ENCODE results near the gene DPP6.

The DPP6 gene

DNA sequence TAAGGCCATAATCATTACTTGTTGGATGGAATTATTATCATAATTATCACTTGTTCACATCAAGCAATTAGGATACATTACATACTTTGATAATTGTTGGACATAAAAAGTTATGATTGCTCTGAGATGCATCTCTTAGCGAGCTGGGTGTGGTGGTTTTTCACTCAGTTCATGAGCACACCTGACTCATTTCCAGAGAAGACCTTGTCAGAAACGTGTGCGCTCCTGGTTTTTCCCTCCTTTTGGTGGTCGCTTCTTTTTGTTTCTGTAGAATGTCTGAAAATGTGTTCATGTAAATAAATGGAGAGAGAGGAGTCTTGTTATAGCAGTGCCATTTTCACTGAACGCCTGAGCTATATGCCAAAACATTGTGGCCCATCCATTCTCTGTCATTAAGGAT, 809.4 kb downstream of the DPP6 start:
- no peak for DNase-seq (ENCODE audit: low spot score)
- in situ Hi-C loops (cut with MboI; ENCODE audit: low pct_unique_long_range_greater_than_20kb, low sequenced_read_pairs, unreplicated experiment) = no loop called here
- TF ChIP-seq, protein P1, sequence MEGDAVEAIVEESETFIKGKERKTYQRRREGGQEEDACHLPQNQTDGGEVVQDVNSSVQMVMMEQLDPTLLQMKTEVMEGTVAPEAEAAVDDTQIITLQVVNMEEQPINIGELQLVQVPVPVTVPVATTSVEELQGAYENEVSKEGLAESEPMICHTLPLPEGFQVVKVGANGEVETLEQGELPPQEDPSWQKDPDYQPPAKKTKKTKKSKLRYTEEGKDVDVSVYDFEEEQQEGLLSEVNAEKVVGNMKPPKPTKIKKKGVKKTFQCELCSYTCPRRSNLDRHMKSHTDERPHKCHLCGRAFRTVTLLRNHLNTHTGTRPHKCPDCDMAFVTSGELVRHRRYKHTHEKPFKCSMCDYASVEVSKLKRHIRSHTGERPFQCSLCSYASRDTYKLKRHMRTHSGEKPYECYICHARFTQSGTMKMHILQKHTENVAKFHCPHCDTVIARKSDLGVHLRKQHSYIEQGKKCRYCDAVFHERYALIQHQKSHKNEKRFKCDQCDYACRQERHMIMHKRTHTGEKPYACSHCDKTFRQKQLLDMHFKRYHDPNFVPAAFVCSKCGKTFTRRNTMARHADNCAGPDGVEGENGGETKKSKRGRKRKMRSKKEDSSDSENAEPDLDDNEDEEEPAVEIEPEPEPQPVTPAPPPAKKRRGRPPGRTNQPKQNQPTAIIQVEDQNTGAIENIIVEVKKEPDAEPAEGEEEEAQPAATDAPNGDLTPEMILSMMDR (IDR thresholded peaks at IDR 0.05; ENCODE audit: extremely low read depth, insufficient read depth, missing control alignments) = no peak

DNA sequence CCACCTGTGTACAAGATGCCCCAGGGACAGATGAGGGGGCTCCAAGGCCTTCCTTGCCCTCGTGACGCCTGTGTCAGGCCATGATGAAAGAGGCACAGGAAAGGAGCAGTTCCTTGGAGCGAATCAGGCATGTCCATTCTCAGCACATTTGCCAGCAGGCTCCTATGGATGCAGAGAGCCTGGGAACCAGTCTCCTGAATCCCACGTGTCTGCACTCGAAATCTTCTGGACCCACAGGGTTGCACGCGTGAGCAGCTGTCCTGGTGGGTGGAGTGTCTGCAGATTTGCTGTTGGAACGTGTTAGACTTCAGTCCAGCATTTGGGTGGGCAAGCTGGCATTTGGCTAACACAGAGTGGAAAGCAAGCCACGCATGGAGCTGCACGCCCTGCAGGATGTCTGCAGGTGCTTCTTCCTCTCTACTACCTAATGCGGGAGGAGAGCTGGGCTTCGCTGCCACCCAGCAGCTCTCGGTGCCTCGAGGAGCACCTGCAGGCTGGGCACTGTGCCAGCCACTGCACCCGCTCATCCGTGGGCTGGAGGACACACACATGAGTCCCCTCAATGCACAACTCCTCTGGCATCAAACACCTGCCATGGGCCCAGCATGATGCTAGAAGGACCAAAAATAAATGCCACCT, 810.1 kb downstream of the DPP6 start:
- DNase-seq (ENCODE audit: low spot score) = no peak
- TF ChIP-seq, protein P1 (IDR thresholded peaks at IDR 0.05; ENCODE audit: extremely low read depth, insufficient read depth, missing control alignments) = no peak
- in situ Hi-C loops (cut with MboI; ENCODE audit: low pct_unique_long_range_greater_than_20kb, low sequenced_read_pairs, unreplicated experiment) = no loop called here

DNA sequence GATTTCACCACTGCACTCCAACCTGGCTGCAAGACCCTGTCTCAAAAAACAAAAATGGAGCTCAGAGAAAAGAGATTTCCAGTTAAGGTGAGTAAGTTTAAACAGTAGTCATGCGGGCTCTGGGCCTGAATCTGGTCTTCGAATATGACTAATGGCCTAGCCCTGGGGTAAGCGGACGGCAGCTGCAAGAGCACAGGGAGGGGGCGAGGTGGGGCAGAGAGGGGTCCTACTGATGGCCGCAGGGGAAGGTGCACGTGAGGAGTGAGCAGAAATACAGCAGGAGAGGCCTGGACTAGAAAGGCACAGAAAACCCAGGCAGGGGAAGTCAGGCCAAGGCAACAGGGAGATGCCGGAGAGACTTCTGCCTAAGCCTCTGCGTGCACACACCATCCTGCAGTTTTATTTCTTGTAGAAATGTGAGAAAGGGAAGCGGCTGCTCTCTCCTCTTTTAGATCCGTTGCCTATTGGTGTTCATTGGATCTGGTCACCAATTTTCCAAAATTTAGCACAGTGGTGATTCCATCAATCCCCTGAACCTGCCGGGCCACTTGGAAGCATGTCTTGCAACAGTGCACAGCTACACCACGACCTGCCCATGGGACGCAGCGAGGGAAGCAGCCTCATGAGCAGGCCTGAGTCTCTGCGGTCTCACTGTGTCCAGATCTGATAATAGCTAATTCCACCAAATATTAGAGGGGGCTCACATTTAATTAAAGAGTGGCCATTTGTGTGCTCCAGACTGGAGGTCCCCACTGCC, 811.7 kb downstream of the DPP6 start:
- no peak for DNase-seq (ENCODE audit: low spot score)
- TF ChIP-seq, protein P1 (IDR thresholded peaks at IDR 0.05; ENCODE audit: extremely low read depth, insufficient read depth, missing control alignments) = no peak
- in situ Hi-C loops (cut with MboI; ENCODE audit: low pct_unique_long_range_greater_than_20kb, low sequenced_read_pairs, unreplicated experiment) = no loop called here

DNA sequence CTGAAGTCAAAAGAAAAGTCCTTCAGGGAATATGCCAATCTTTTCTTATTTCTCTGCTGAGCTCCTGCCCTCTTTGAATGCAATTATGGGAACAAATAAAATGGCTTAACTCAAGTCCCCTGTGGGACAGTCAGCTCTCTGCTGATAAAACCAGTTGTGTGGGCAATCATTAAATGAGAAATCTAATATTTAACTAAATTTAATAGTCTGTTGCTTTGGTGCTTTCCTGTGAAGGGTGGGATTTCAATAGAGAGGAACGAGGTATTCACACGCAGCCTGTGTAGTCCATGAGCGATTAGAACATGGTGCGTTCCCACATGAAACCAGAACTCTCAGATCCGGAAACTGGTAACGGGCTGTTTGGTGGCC, 812.3 kb downstream of the DPP6 start:
- TF ChIP-seq, protein P1 (IDR thresholded peaks at IDR 0.05; ENCODE audit: extremely low read depth, insufficient read depth, missing control alignments) = no peak
- DNase-seq (ENCODE audit: low spot score) = no peak
- in situ Hi-C loops (cut with MboI; ENCODE audit: low pct_unique_long_range_greater_than_20kb, low sequenced_read_pairs, unreplicated experiment) = no loop called here

DNA sequence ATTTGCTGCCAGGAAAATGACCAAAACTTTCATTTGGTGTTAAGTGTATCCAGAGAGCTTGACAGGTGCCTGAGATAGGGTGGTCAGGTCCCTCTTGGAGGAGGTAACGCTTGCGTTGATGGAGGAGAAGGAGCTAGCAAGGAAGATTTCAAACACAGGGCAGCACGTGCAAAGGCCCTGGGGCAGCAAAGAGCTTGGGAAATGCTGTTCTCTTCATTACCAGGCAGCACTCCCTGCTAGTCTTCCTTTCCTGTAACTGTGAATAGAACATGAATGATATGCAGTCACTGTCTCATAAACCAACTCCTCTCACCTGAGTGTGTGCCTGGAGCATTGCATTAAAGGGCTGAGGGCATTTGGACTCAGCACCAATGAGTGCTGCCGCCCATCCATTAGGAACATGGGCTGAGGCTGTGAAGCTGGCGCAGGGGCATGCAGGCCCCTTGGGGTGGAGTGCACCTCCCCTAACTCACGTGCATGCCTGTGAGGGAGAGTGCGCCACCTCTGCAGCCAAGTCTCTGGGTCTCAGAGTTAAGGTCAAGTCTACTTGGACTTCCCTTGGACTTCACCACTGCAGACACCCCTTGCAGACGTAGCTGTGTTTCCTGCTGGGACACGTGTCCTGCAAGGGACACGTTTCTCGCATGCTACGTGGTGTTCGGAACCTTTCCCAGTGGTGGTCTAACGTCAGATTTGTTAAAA, 813.9 kb downstream of the DPP6 start:
- TF ChIP-seq, protein P1 (IDR thresholded peaks at IDR 0.05; ENCODE audit: extremely low read depth, insufficient read depth, missing control alignments) = no peak
- in situ Hi-C loops (cut with MboI; ENCODE audit: low pct_unique_long_range_greater_than_20kb, low sequenced_read_pairs, unreplicated experiment) = no loop called here
- no peak for DNase-seq (ENCODE audit: low spot score)

DNA sequence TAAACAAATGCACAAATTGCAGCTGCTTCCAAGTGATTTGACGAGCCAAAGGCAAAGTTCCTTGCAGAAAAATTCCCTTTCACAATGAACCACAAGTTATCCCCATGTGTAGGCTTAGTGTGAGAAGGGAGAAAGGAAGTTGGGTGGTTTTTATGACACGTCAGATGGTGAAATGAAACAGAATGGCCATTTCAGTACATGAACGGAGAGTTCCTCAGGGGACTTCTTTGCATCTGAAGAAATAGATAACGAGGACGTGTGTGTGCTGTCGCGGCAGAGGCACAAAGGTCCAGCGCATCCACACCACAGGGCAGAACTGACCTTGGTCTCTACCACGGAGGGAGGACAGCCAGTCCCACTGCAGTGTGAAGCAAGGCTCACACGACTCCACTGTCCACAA, 814.9 kb downstream of the DPP6 start:
- in situ Hi-C loops (cut with MboI; ENCODE audit: low pct_unique_long_range_greater_than_20kb, low sequenced_read_pairs, unreplicated experiment) = no loop called here
- DNase-seq (ENCODE audit: low spot score) = no peak
- TF ChIP-seq, protein P1 (IDR thresholded peaks at IDR 0.05; ENCODE audit: extremely low read depth, insufficient read depth, missing control alignments) = no peak

All from GM13977 (cell line).